HG02642 (cell line): ENCODE results near the gene OTUD4.

Experiments used
- ATAC-seq: cut with Tn5 transposase; IDR thresholded peaks from one replicate; pipeline ENCODE4 v1.9.1; 2021; ENCODE audit warnings: mild to moderate bottlenecking; ENCODE audit not compliant: unreplicated experiment, poor library complexity

Gene OTUD4

GRCh38 chr4:145130788-145131399 is 49.5 kb downstream of the OTUD4 start:
- ATAC-seq, result no peak

GRCh38 chr4:145130130-145130529 is 50.3 kb downstream of the OTUD4 start:
- no peak for ATAC-seq

GRCh38 chr4:145125396-145125795 is 55.0 kb downstream of the OTUD4 start:
- ATAC-seq, result no peak

GRCh38 chr4:145108128-145108527 is 72.3 kb downstream of the OTUD4 start:
- no peak for ATAC-seq

GRCh38 chr4:145107126-145107525 is 73.3 kb downstream of the OTUD4 start:
- no peak for ATAC-seq

GRCh38 chr4:145103496-145103895 is 76.9 kb downstream of the OTUD4 start:
- no peak for ATAC-seq

- no peak for ATAC-seq
These were observed 77.8 kb downstream of the OTUD4 start for GRCh38 chr4:145102619-145103018.

GRCh38 chr4:145101091-145101490 is 79.3 kb downstream of the OTUD4 start:
- no peak for ATAC-seq

GRCh38 chr4:145099653-145100052 is 80.7 kb downstream of the OTUD4 start:
- no peak for ATAC-seq

- ATAC-seq, result peak; percentile 14
These were observed 81.7 kb downstream of the OTUD4 start for GRCh38 chr4:145098675-145099037.

GRCh38 chr4:145097821-145098674 is 82.3 kb downstream of the OTUD4 start, which contains the start of the genes ABCE1 and ANAPC10:
ABCE1 (plus strand) TSS chr4:145098311; CDS start chr4:145104413, 6,102 bp downstream.
ANAPC10 (minus strand) TSS chr4:145098196; CDS start chr4:145096099, 2,097 bp downstream.
- peak; percentile 86 for ATAC-seq

GRCh38 chr4:145097331-145097820 is 83.0 kb downstream of the OTUD4 start:
- ATAC-seq, result peak; percentile 0

- no peak for ATAC-seq
These were observed 86.8 kb downstream of the OTUD4 start for GRCh38 chr4:145093638-145094037.

- ATAC-seq, result no peak
These were observed 90.0 kb downstream of the OTUD4 start for GRCh38 chr4:145090380-145090779.

- no peak for ATAC-seq
These were observed 96.3 kb downstream of the OTUD4 start for GRCh38 chr4:145083891-145084605.
